ENCODE data around the gene E4F1. TPM values are rescaled to one million over a fixed set of nuclear protein-coding genes. Genes with fewer than 3 reads are reported as not detected.

Gene E4F1
- total and polyA plus RNA-seq, 2 of the 13 experiments (the other 11 are each of a cell fraction or from before 2014, with no cell fraction given): 13.8 to 19.5 TPM

DNA sequence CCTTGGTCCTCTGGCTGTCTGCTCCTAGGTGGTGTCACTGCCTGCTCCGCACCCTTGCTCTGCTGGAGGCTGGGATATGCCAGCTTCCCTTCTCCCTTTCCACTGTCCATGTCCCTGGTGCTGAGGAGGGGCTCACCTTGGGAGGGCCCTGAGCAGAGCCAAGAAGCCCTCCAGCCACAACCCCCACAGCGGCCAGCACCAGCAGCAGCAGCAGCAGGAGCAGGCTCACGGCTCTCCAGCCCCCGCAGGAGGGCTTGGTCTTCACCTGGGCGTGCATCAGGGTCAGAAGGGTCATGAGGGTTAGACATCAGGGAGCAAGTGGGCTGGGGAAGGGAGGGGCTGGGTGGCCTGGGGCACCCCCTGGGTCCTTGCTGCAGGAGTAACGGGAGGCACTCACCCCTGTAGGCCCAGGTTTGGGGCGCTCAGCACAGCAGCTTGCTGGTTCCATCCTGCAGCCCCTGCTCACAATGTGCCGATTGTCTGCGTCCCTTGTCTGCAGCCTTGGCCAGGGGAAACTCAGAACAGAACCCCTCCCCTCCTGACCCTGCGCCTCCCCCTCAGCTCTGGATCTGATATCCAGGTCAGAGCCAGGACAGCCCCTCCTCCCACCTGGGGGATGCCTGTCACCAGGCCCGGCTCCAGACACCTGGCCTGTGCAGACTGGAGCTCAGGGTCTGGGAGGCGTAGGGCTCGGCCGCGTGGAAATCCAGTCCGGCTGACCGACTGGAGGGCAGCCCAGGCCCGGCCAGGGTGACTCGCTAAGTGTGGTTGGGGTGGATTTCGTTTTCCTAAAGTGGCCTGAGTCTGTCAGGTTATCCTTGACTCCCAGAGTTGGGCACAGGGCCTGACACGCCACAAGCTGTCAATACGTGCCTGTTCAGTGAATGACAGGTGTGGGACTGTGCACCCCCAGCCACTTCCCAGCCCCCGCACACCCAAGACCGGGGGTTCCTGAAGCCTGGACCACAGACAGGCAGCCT is 12.7 kb upstream of the E4F1 start, which contains the start of gene BRICD5 (continued):
- TF ChIP-seq ZNF549 (CRISPR knock-in tag; IDR thresholded peaks at IDR 0.05): no peak
- TF ChIP-seq PHF8 (CRISPR knock-in tag; IDR thresholded peaks at IDR 0.05): 0 out of 2 replicates have a peak, but pooled peaks have one; percentile 26
- peak; percentile 57 for TF ChIP-seq ZFY (CRISPR knock-in tag; IDR thresholded peaks at IDR 0.05)
- TF ChIP-seq, protein P1, sequence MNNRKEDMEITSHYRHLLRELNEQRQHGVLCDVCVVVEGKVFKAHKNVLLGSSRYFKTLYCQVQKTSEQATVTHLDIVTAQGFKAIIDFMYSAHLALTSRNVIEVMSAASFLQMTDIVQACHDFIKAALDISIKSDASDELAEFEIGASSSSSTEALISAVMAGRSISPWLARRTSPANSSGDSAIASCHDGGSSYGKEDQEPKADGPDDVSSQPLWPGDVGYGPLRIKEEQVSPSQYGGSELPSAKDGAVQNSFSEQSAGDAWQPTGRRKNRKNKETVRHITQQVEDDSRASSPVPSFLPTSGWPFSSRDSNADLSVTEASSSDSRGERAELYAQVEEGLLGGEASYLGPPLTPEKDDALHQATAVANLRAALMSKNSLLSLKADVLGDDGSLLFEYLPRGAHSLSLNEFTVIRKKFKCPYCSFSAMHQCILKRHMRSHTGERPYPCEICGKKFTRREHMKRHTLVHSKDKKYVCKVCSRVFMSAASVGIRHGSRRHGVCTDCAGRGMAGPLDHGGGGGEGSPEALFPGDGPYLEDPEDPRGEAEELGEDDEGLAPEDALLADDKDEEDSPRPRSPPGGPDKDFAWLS (CRISPR knock-in tag; IDR thresholded peaks at IDR 0.05; ENCODE audit: borderline replicate concordance): no peak
- peak; percentile 25; the same call in 1 of the 2 replicates for TF ChIP-seq ZNF274 (CRISPR knock-in tag; IDR thresholded peaks at IDR 0.05)
- TF ChIP-seq IKZF1 (IDR thresholded peaks at IDR 0.05): no peak
- TF ChIP-seq NFYB (CRISPR knock-in tag; IDR thresholded peaks at IDR 0.05): no peak
- no peak for TF ChIP-seq ZNF792 (CRISPR knock-in tag; IDR thresholded peaks at IDR 0.05)
- TF ChIP-seq DPF2 (CRISPR knock-in tag; IDR thresholded peaks at IDR 0.05; ENCODE audit: borderline replicate concordance, low read depth): 0 out of 2 replicates have a peak, but pooled peaks have one; percentile 13
- no peak for TF ChIP-seq GPBP1L1 (CRISPR knock-in tag; IDR thresholded peaks at IDR 0.05)
- peak; percentile 58 for TF ChIP-seq NR2C2 (CRISPR knock-in tag; IDR thresholded peaks at IDR 0.05; ENCODE audit: borderline replicate concordance)
- TF ChIP-seq NCOR1 (IDR thresholded peaks at IDR 0.05; ENCODE audit: borderline replicate concordance, low read length): no peak; the same call in 1 of the 2 replicates
- no peak; the same call in 1 of the 2 replicates for TF ChIP-seq TOE1 (CRISPR knock-in tag; IDR thresholded peaks at IDR 0.05)
- TF ChIP-seq ZSCAN30 (CRISPR knock-in tag; IDR thresholded peaks at IDR 0.05): no peak
- TF ChIP-seq, protein P2, sequence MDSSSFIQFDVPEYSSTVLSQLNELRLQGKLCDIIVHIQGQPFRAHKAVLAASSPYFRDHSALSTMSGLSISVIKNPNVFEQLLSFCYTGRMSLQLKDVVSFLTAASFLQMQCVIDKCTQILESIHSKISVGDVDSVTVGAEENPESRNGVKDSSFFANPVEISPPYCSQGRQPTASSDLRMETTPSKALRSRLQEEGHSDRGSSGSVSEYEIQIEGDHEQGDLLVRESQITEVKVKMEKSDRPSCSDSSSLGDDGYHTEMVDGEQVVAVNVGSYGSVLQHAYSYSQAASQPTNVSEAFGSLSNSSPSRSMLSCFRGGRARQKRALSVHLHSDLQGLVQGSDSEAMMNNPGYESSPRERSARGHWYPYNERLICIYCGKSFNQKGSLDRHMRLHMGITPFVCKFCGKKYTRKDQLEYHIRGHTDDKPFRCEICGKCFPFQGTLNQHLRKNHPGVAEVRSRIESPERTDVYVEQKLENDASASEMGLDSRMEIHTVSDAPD (CRISPR knock-in tag; IDR thresholded peaks at IDR 0.05): peak; percentile 48; the same call in 1 of the 2 replicates
- TF ChIP-seq, protein P3, sequence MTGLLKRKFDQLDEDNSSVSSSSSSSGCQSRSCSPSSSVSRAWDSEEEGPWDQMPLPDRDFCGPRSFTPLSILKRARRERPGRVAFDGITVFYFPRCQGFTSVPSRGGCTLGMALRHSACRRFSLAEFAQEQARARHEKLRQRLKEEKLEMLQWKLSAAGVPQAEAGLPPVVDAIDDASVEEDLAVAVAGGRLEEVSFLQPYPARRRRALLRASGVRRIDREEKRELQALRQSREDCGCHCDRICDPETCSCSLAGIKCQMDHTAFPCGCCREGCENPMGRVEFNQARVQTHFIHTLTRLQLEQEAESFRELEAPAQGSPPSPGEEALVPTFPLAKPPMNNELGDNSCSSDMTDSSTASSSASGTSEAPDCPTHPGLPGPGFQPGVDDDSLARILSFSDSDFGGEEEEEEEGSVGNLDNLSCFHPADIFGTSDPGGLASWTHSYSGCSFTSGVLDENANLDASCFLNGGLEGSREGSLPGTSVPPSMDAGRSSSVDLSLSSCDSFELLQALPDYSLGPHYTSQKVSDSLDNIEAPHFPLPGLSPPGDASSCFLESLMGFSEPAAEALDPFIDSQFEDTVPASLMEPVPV (CRISPR knock-in tag; IDR thresholded peaks at IDR 0.05): peak; percentile 49; the same call in 1 of the 2 replicates
- no peak for TF ChIP-seq HOXA5 (CRISPR knock-in tag; IDR thresholded peaks at IDR 0.05)
- no peak for TF ChIP-seq FIP1L1 (IDR thresholded peaks at IDR 0.05; ENCODE audit: borderline replicate concordance, insufficient read depth, low read depth, low read length)
- TF ChIP-seq CEBPG (CRISPR knock-in tag; IDR thresholded peaks at IDR 0.05): no peak
- no peak for TF ChIP-seq ESRRA (CRISPR knock-in tag; IDR thresholded peaks at IDR 0.05; ENCODE audit: low read depth)
- TF ChIP-seq TGIF2 (CRISPR knock-in tag; IDR thresholded peaks at IDR 0.05): 0 out of 2 replicates have a peak, but pooled peaks have one; percentile 24
- TF ChIP-seq SIX4 (CRISPR knock-in tag; IDR thresholded peaks at IDR 0.05): no peak
- 0 out of 2 replicates have a peak, but pooled peaks have one; percentile 59 for TF ChIP-seq ZNF672 (CRISPR knock-in tag; IDR thresholded peaks at IDR 0.05)
- TF ChIP-seq NPAS2 (CRISPR knock-in tag; IDR thresholded peaks at IDR 0.05; ENCODE audit: borderline replicate concordance): no peak
- no peak for TF ChIP-seq ZNF788 (CRISPR knock-in tag; IDR thresholded peaks at IDR 0.05; ENCODE audit: borderline replicate concordance)
